B cell (primary cell): ENCODE results near the gene ZDHHC24. TPM values are rescaled to one million over a fixed set of nuclear protein-coding genes. Genes with fewer than 3 reads are reported as not detected.

ENCODE experiments used
- ATAC-seq: fragments of 200-7000 bp; cut with Tn5 transposase; one replicate; pipeline ENCODE4 v1.10.0; 2021; ENCODE audit warnings: low read depth, mild to moderate bottlenecking, moderate number of reproducible peaks, moderate library complexity
- CTCF ChIA-PET: fragments of 350-600 bp; sonication (Branson Sonifier 250); formaldehyde crosslinking; loops from one replicate; lab custom pipeline; 2021; ENCODE audit warnings: antibody characterized with exemption, inconsistent platforms; lab: Charles Lee
- POLR2A ChIA-PET: fragments of 350-600 bp; sonication (Branson Sonifier 250); formaldehyde crosslinking; loops from one replicate; lab custom pipeline; 2021; ENCODE audit warnings: antibody characterized with exemption; lab: Charles Lee
- DNase-seq: peaks from one replicate; pipeline ENCODE4 v3.0.0; 2013
- H2AFZ ChIP-seq: 2 replicates; pipeline ENCODE4 v1.6.1; 2012; ENCODE audit warnings: mild to moderate bottlenecking, low read depth, low read length; ENCODE audit not compliant: insufficient read depth, poor library complexity, severe bottlenecking
- H3K27ac ChIP-seq, 2 donors: 1 replicate in 1 of 2; 2 replicates in 1 of 2; pipeline ENCODE4 v1.5.1; 2012 to 2013; ENCODE audit warnings: low read length in 2 of 2, mild to moderate bottlenecking in 2 of 2, moderate library complexity in 1 of 2
- H3K27me3 ChIP-seq, 4 experiments: fragments of 200-600 bp in 1 of 4; sonication (generic) in 1 of 4; replicated peaks in 1 of 4; 1 replicate in 2 of 4; 2 replicates in 2 of 4; pipeline versions ENCODE4 v1.6.1 to v1.7.0; 2013 to 2016; ENCODE audit warnings: low read length in 3 of 4, mild to moderate bottlenecking in 2 of 4, mixed read lengths in 1 of 4, moderate library complexity in 1 of 4; ENCODE audit not compliant: insufficient read depth in 4 of 4, control insufficient read depth in 3 of 4; ENCODE audit errors: control extremely low read depth in 1 of 4
- H3K36me3 ChIP-seq, 2 experiments: replicated peaks in 1 of 2; 1 replicate in 1 of 2; 2 replicates in 1 of 2; pipeline versions ENCODE4 v1.6.1 to v1.7.1; 2013; ENCODE audit warnings: low read length in 1 of 2; ENCODE audit not compliant: insufficient read depth in 2 of 2, control insufficient read depth in 1 of 2; ENCODE audit errors: control extremely low read depth in 1 of 2, extremely low read depth in 1 of 2
- H3K4me1 ChIP-seq, 2 donors: fragments of 200-600 bp in 1 of 2; sonication (generic) in 1 of 2; 1 replicate in 1 of 2; 2 replicates in 1 of 2; pipeline versions ENCODE4 v1.5.1 to v1.6.1; 2013 to 2017; ENCODE audit warnings: low read length in 2 of 2; ENCODE audit not compliant: control insufficient read depth in 2 of 2, insufficient read depth in 2 of 2
- H3K4me2 ChIP-seq: replicated peaks from 2 replicates; pipeline ENCODE3; 2012; ENCODE audit warnings: mild to moderate bottlenecking, low read depth, low read length; ENCODE audit not compliant: poor library complexity, severe bottlenecking
- H3K4me3 ChIP-seq, 5 experiments: fragments of 200-600 bp in 1 of 5; sonication (generic) in 1 of 5; 1 replicate in 3 of 5; 2 replicates in 2 of 5; pipeline versions ENCODE4 v1.5.1 to v1.7.0; 2011 to 2016; ENCODE audit warnings: low read length in 4 of 5, mild to moderate bottlenecking in 4 of 5, low read depth in 2 of 5, control low read depth in 1 of 5, moderate library complexity in 1 of 5; ENCODE audit not compliant: insufficient read depth in 1 of 5; ENCODE audit errors: control extremely low read depth in 1 of 5, extremely low read depth in 1 of 5
- H3K79me2 ChIP-seq: fragments of 200-600 bp; sonication (generic); one replicate; pipeline ENCODE4 v1.6.0; 2016; ENCODE audit warnings: low read length; ENCODE audit not compliant: control insufficient read depth, insufficient read depth
- H3K9ac ChIP-seq: fragments of 200-600 bp; sonication (generic); 2 replicates; pipeline ENCODE4 v1.6.1; 2017; ENCODE audit warnings: mild to moderate bottlenecking, low read length, moderate library complexity
- H3K9me3 ChIP-seq, 3 donors: one replicate each; pipeline versions ENCODE4 v1.6.1 to v1.7.1; 2013; ENCODE audit warnings: low read length in 2 of 3; ENCODE audit not compliant: control insufficient read depth in 2 of 3, insufficient read depth in 1 of 3; ENCODE audit errors: control extremely low read depth in 1 of 3
- H4K20me1 ChIP-seq: 2 replicates; pipeline ENCODE4 v1.6.0; 2012; ENCODE audit warnings: mild to moderate bottlenecking, low read length; ENCODE audit not compliant: insufficient read depth, control insufficient read depth, poor library complexity, severe bottlenecking
- H3K27ac Mint-ChIP-seq: one replicate; pipeline ENCODE4 v1.8.0; 2021; ENCODE audit warnings: mixed read lengths
- H3K27me3 Mint-ChIP-seq: one replicate; pipeline ENCODE4 v1.8.0; 2021; ENCODE audit warnings: mixed read lengths
- H3K4me1 Mint-ChIP-seq: one replicate; pipeline ENCODE4 v1.8.0; 2021; ENCODE audit warnings: mixed read lengths
- H3K4me3 Mint-ChIP-seq: one replicate; pipeline ENCODE4 v1.8.0; 2021; ENCODE audit warnings: mixed read lengths
- H3K9me3 Mint-ChIP-seq: one replicate; pipeline ENCODE4 v1.8.0; 2022; ENCODE audit warnings: mixed read lengths; ENCODE audit not compliant: insufficient read depth
- CTCF ChIP-seq: fragments of 200-600 bp; IDR thresholded peaks from one replicate; pipeline ENCODE4 v1.8.0; 2022; ENCODE audit warnings: antibody characterized with exemption, mild to moderate bottlenecking
- EZH2 ChIP-seq: IDR thresholded peaks from 2 replicates; pipeline ENCODE4 v1.6.1; 2012; ENCODE audit warnings: borderline replicate concordance, low read depth, mild to moderate bottlenecking, moderate library complexity, low read length; ENCODE audit not compliant: insufficient read depth, poor library complexity, severe bottlenecking
- WGBS: methylation state at CpG from one replicate; pipeline ENCODE4 v1.1.5; 2013; ENCODE audit warnings: missing lambda C conversion rate; ENCODE audit not compliant: insufficient coverage; 5-methylcytosine and 5-hydroxymethylcytosine counted together
- intact Hi-C: fragments of 100-400 bp; cut with micrococcal nuclease; formaldehyde crosslinking; loops from one replicate; pipeline ENCODE4 v1.10.0; 2022
- polyA plus RNA-seq: library from polyadenylated mRNA; depleted of rRNA; stranded (reverse); fragments of >200 nt; gene quantifications from 2 replicates; pipeline ENCODE4 v1.2.3, GENCODE V29; 2012
- total RNA-seq, 2 donors: library from RNA; stranded (reverse); fragments of 120-200 nt in 1 of 2; gene quantifications; 1 replicate in 1 of 2; 2 replicates in 1 of 2; pipeline versions ENCODE4 v1.2.3 to v1.2.4, GENCODE V29; 2013 to 2022

Gene ZDHHC24
- total and polyA plus RNA-seq, 2 donors (not counting 1 experiment from before 2014, with no cell fraction given): 29.7 to 32.6 TPM

DNA sequence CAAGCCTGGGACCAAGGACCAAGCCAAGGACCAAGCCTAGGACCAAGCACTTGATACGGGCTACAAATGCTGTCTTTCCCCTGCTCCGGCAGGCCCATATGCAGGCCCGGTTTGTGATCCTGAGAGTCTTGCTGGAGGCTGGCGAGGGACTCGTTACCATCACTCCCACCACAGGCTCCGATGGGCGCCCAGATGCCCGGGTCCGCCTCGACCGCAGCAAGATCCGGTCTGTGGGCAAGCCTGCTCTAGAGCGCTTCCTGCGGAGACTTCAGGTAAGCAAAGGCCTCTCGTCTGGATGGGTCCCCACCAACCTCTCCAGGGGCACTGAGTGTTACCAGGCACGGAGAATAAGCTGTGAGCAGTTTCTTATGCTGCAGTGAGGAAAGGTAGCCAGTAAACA, 48.6 kb downstream of the ZDHHC24 start:
- no peak overlapping the region for H2AFZ ChIP-seq
- no peaks in the 10 kb centered on the region for H3K9me3 ChIP-seq
- no peaks in the 10 kb centered on the region for H3K79me2 ChIP-seq
- no peaks in the 10 kb centered on the region for H3K4me1 ChIP-seq
- H3K36me3 ChIP-seq: peaks cover 1 to 36% of the 10 kb centered on the region in 2 experiments
- H3K9me3 Mint-ChIP-seq: no peaks in the 10 kb centered on the region
- no peak overlapping the region for H3K4me3 ChIP-seq
- no peak overlapping the region for H3K4me2 ChIP-seq
- no peaks in the 10 kb centered on the region for H3K4me1 Mint-ChIP-seq
- ATAC-seq (no peak), DNase-seq (no peak)
- no peak overlapping the region for H3K27ac ChIP-seq
- no peaks in the 10 kb centered on the region for H3K27me3 Mint-ChIP-seq
- 96% methylated on average over 16 of the region's 16 CpGs for WGBS
- no peak overlapping the region for H3K9ac ChIP-seq
- H3K27ac Mint-ChIP-seq: no peak overlapping the region
- no peaks in the 10 kb centered on the region for H3K27me3 ChIP-seq
- H4K20me1 ChIP-seq: no peaks in the 10 kb centered on the region
- POLR2A ChIA-PET: no interaction called here
- H3K4me3 Mint-ChIP-seq: no peak overlapping the region
- TF ChIP-seq CTCF (no peak), EZH2 (no peak)
- intact Hi-C loops: no loop called here
- CTCF ChIA-PET: interaction anchor here (0.7 kb wide), 1 partner anchor 84 kb away, joined by 4 read pairs; no protein-coding TSS in a partner anchor

- ATAC-seq: no peak
- no peaks in the 10 kb centered on the region for H3K27me3 ChIP-seq
- DNase-seq: no peak
- H3K79me2 ChIP-seq: no peaks in the 10 kb centered on the region
- H3K36me3 ChIP-seq: peaks cover 1 to 41% of the 10 kb centered on the region in 2 experiments
- no peak overlapping the region for H3K9ac ChIP-seq
- ChIA-PET CTCF (no interaction called here), POLR2A (no interaction called here)
- no peaks in the 10 kb centered on the region for H4K20me1 ChIP-seq
- no peaks in the 10 kb centered on the region for H3K9me3 ChIP-seq
- Mint-ChIP-seq H3K27ac (no peak overlapping the region), H3K9me3 (no peaks in the 10 kb centered on the region), H3K4me3 (no peak overlapping the region), H3K27me3 (no peaks in the 10 kb centered on the region), H3K4me1 (no peaks in the 10 kb centered on the region)
- no peak overlapping the region for H3K4me3 ChIP-seq
- no peak overlapping the region for H3K27ac ChIP-seq
- H2AFZ ChIP-seq: no peak overlapping the region
- H3K4me1 ChIP-seq: no peaks in the 10 kb centered on the region
- H3K4me2 ChIP-seq: no peak overlapping the region
- TF ChIP-seq EZH2 (no peak), CTCF (no peak)
- over 99% methylated on average over 17 of the region's 17 CpGs for WGBS
- intact Hi-C loops: no loop called here
Measured at GRCh38 chr11:66495401-66495854, 50.4 kb downstream of the ZDHHC24 start.
